Brain pericyte (primary cell): ENCODE data around the gene MYRFL.

Source experiments
- DNase-seq: peaks from one replicate; pipeline ENCODE4 v3.0.0-alpha.2; 2012; ENCODE audit warnings: low read depth, low spot score

Gene MYRFL

GRCh38 chr12:69931569-69931968, 106.5 kb downstream of the MYRFL start:
- DNase-seq = no peak

GRCh38 chr12:69932154-69932553, 107.1 kb downstream of the MYRFL start:
- no peak for DNase-seq

GRCh38 chr12:69932676-69933552, 107.9 kb downstream of the MYRFL start:
- no peak for DNase-seq

GRCh38 chr12:69934011-69934410, 109.0 kb downstream of the MYRFL start:
- no peak for DNase-seq

- no peak for DNase-seq
Observed at GRCh38 chr12:69935651-69936100, 110.6 kb downstream of the MYRFL start.

- no peak for DNase-seq
Observed at GRCh38 chr12:69936214-69936731, 111.2 kb downstream of the MYRFL start.

GRCh38 chr12:69936766-69937165, 111.7 kb downstream of the MYRFL start:
- no peak for DNase-seq

GRCh38 chr12:69947123-69947522, 122.1 kb downstream of the MYRFL start:
- DNase-seq = no peak

GRCh38 chr12:69947897-69948296, 122.9 kb downstream of the MYRFL start:
- no peak for DNase-seq

GRCh38 chr12:69948851-69949250, 123.8 kb downstream of the MYRFL start:
- no peak for DNase-seq

GRCh38 chr12:69949311-69950002, 124.4 kb downstream of the MYRFL start:
- no peak for DNase-seq

- DNase-seq = no peak
Observed at GRCh38 chr12:69951108-69951507, 126.1 kb downstream of the MYRFL start.

GRCh38 chr12:69952890-69953289, 127.9 kb downstream of the MYRFL start:
- no peak for DNase-seq

GRCh38 chr12:69961246-69961645, 136.2 kb downstream of the MYRFL start:
- no peak for DNase-seq

- DNase-seq = no peak
Observed at GRCh38 chr12:69966409-69966808, 141.4 kb downstream of the MYRFL start.

GRCh38 chr12:69966839-69967238, 141.8 kb downstream of the MYRFL start:
- no peak for DNase-seq

- DNase-seq = no peak
Observed at GRCh38 chr12:69969011-69969410, 144.0 kb downstream of the MYRFL start.

- DNase-seq = no peak
Observed at GRCh38 chr12:69972136-69972535, 147.1 kb downstream of the MYRFL start.

- DNase-seq = no peak
Observed at GRCh38 chr12:69978020-69978419, 153.0 kb downstream of the MYRFL start.

GRCh38 chr12:69981881-69982475, 157.0 kb downstream of the MYRFL start:
- no peak for DNase-seq

GRCh38 chr12:69984241-69984640, 159.2 kb downstream of the MYRFL start:
- DNase-seq = no peak

GRCh38 chr12:69985656-69986055, 160.6 kb downstream of the MYRFL start:
- DNase-seq = no peak
